ENCODE measurements around the gene RELT. TPM values are rescaled to one million over a fixed set of nuclear protein-coding genes. Genes with fewer than 3 reads are reported as not detected.

Gene RELT
- total and polyA plus RNA-seq, 2 of the 13 experiments (the other 11 are each of a cell fraction or from before 2014, with no cell fraction given) = 2.5 to 4.7 TPM

- Histone ChIP-seq H3K79me2 (ENCODE audit: insufficient read depth, low read length) (no peaks in the 10 kb centered on the region), H3K4me2 (ENCODE audit: low read depth, low read length) (no peak overlapping the region), H3K27ac (ENCODE audit: extremely low read length, insufficient read depth, low read length) (no peak overlapping the region), H3K4me3 (replicated peaks in 1 of 3; ENCODE audit: insufficient read depth in 1 of 3, low read depth in 2 of 3, low read length in 3 of 3) (no peak overlapping the region), H3K27me3 (ENCODE audit: control insufficient read depth in 1 of 2, insufficient read depth in 2 of 2, low read length in 2 of 2) (no peaks in the 10 kb centered on the region), H3K9me3 (ENCODE audit: low read length) (no peaks in the 10 kb centered on the region), H3K36me3 (replicated peaks in 1 of 2; ENCODE audit: control insufficient read depth in 1 of 2, insufficient read depth in 2 of 2, low read length in 2 of 2) (peaks cover 9 to 15% of the 10 kb centered on the region in 2 experiments), H3K4me1 (ENCODE audit: insufficient read depth, low read length) (no peaks in the 10 kb centered on the region), H3K9ac (ENCODE audit: insufficient read depth, low read depth, low read length) (no peak overlapping the region), H2AFZ (ENCODE audit: low read length) (no peak overlapping the region), H4K20me1 (ENCODE audit: insufficient read depth, low read length) (no peaks in the 10 kb centered on the region)
- ChIA-PET CTCF (ENCODE audit: low intra/inter-chr PET ratio, low total read pairs) (interaction anchor here (1.4 to 2.0 kb wide), 4 partner anchors 18 to 98 kb away, joined by 6 to 16 read pairs (median 10); partner anchors contain the start of gene RELT), POLR2A (interaction anchor here (1.0 to 1.1 kb wide), 3 partner anchors 33 to 86 kb away, joined by 3 read pairs; no protein-coding TSS in a partner anchor)
- intact Hi-C loops (cut with micrococcal nuclease; ENCODE audit: unreplicated experiment) = loop anchor here (1.0 kb wide), 1 partner anchor 86 kb away; no protein-coding TSS in a partner anchor
- in situ Hi-C loops (cut with HindIII; ENCODE audit: extremely low pct_ligation_motif_present, low pct_unique_long_range_greater_than_20kb) = loop anchor here (5.0 kb wide), 2 partner anchors 41 to 101 kb away; no protein-coding TSS in a partner anchor
- peak; percentile 80 for FAIRE-seq
- no TSS peak for BruUV-seq (replicated peaks)
- peak; percentile 79 for ATAC-seq
- 100% methylated on average over 3 of the region's 16 CpGs for WGBS (ENCODE audit: low lambda C conversion rate)
- DNase-seq (ENCODE audit: low spot score) = peak; percentile 65
- TF ChIP-seq MTA1 (CRISPR knock-in tag; IDR thresholded peaks at IDR 0.05; ENCODE audit: borderline replicate concordance) = no peak
- peak; percentile 34; the same call in 1 of the 2 replicates for TF ChIP-seq ZBTB33 (CRISPR knock-in tag; IDR thresholded peaks at IDR 0.05)
- TF ChIP-seq HOXA3 (CRISPR knock-in tag; IDR thresholded peaks at IDR 0.05) = no peak
- peak; percentile 31; the same call in 1 of the 2 replicates for TF ChIP-seq SAP130 (CRISPR knock-in tag; IDR thresholded peaks at IDR 0.05; ENCODE audit: low read depth)
- no peak for TF ChIP-seq PAX8 (CRISPR knock-in tag; IDR thresholded peaks at IDR 0.05; ENCODE audit: borderline replicate concordance)
- TF ChIP-seq KDM2A (CRISPR knock-in tag; IDR thresholded peaks at IDR 0.05; ENCODE audit: borderline replicate concordance, low read depth) = 0 out of 2 replicates have a peak, but pooled peaks have one; percentile 18
- TF ChIP-seq ZNF792 (CRISPR knock-in tag; IDR thresholded peaks at IDR 0.05) = no peak
- peak; percentile 71; the same call in 1 of the 2 replicates for TF ChIP-seq SMC3 (IDR thresholded peaks at IDR 0.05; ENCODE audit: low read length)
- no peak for TF ChIP-seq SMAD1 (CRISPR knock-in tag; IDR thresholded peaks at IDR 0.05; ENCODE audit: borderline replicate concordance, low read depth)
- 0 out of 2 replicates have a peak, but pooled peaks have one; percentile 43 for TF ChIP-seq ZNF251 (CRISPR knock-in tag; IDR thresholded peaks at IDR 0.05)
- peak; percentile 54; the same call in 1 of the 2 replicates for TF ChIP-seq MAX (IDR thresholded peaks at IDR 0.05)
- TF ChIP-seq ZNF512B (CRISPR knock-in tag; IDR thresholded peaks at IDR 0.05; ENCODE audit: borderline replicate concordance) = no peak
- TF ChIP-seq STAG1 (CRISPR knock-in tag; IDR thresholded peaks at IDR 0.05) = peak; percentile 86
- no peak for TF ChIP-seq TRIM22 (IDR thresholded peaks at IDR 0.05)
- 0 out of 2 replicates have a peak, but pooled peaks have one; percentile 49 for TF ChIP-seq ZSCAN25 (CRISPR knock-in tag; IDR thresholded peaks at IDR 0.05)
- 0 out of 2 replicates have a peak, but pooled peaks have one; percentile 15 for TF ChIP-seq BORCS8-MEF2B (CRISPR knock-in tag; IDR thresholded peaks at IDR 0.05)
These were observed 17.5 kb downstream of the RELT start for GRCh38 chr11:73393479-73394415.
